Jurkat, Clone E6-1 (cell line): ENCODE data around the gene ADGRD1.

Experiments used
- DNase-seq: peaks from one replicate; pipeline ENCODE4 v3.0.0-alpha.2; 2011; ENCODE audit warnings: low read depth, low spot score
- H3K4me3 ChIP-seq: 2 replicates; pipeline ENCODE4 v1.5.1; 2011; ENCODE audit warnings: mild to moderate bottlenecking, low read length, control low read depth, moderate library complexity

The ADGRD1 gene

DNA sequence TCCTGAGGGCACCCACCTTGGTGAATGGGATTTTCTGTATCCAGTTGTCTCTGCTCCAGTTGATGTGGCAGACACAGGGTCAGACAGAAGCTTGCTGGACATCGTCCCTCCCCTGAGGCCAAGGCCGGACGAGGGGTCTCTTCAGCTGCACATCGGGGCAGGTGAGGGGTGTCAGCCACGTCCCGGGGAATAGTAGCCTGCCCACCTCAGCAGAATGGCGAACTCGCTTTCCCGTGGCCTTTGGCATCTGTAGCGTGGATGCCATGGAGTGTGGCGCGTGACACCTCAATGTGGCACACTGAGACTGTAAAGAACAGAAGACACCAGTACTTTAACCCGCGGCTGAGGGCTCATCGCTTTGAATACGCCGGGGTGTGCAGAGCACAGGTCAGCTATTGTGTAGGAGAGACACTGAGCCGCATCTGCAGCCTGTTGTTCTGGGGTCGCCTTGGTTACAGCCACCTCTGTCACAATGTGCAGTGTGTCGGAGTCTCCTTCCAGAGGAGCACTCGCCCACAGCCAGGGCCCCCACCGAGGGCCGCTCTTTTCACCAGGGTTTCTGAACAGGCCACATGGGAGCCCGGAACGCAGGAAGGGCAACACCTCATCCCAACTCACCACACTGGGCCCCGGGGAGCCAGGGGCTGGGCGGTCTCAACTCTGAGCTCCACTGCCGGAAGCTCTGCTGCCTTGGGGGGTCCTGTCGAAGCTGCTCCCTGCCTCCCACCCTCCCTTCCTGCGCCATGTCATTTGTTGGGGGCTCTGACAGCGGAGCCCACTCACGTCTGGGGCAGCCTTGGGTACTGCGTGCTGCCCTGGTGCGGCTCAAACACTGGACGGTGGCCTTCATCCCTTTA lies 77.0 kb downstream of the ADGRD1 start:
- no peak overlapping the region for H3K4me3 ChIP-seq

GRCh38 chr12:131032082-131032750 lies 78.5 kb downstream of the ADGRD1 start:
- DNase-seq, result no peak
- H3K4me3 ChIP-seq, result no peak overlapping the region

More for the DNA sequence above, 77.0 kb downstream of the ADGRD1 start:
- no peak for DNase-seq

GRCh38 chr12:131033486-131033885 lies 79.8 kb downstream of the ADGRD1 start:
- no peak overlapping the region for H3K4me3 ChIP-seq
- no peak for DNase-seq

GRCh38 chr12:131033886-131034482 lies 80.3 kb downstream of the ADGRD1 start:
- no peak overlapping the region for H3K4me3 ChIP-seq
- no peak for DNase-seq

- DNase-seq, result no peak
- no peak overlapping the region for H3K4me3 ChIP-seq
Measured at GRCh38 chr12:131034631-131035244, 81.0 kb downstream of the ADGRD1 start.

DNA sequence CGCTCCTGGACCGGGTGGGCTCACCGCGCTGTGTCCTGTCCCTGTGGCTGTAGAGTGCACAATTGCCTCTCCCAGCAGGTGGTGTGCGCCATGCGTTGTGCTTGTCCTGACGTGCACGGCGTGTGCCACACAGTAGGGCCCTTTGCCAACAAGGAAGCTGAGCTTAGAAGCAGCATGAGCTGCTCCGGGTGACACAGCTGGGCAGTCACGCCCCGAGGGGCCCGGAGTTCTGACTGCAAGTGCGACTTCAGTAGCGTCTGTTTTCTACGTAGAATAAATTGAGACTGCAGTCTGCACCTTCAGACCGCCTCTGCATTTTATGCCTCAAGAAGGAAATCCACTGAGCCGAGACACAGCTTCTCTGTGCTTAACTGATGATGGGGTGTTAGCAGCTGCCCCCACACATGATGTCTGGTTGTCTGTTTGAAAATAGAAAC lies 81.6 kb downstream of the ADGRD1 start:
- no peak overlapping the region for H3K4me3 ChIP-seq
- DNase-seq, result no peak

- no peak overlapping the region for H3K4me3 ChIP-seq
- DNase-seq, result no peak
Measured at GRCh38 chr12:131038159-131038558, 84.5 kb downstream of the ADGRD1 start.

DNA sequence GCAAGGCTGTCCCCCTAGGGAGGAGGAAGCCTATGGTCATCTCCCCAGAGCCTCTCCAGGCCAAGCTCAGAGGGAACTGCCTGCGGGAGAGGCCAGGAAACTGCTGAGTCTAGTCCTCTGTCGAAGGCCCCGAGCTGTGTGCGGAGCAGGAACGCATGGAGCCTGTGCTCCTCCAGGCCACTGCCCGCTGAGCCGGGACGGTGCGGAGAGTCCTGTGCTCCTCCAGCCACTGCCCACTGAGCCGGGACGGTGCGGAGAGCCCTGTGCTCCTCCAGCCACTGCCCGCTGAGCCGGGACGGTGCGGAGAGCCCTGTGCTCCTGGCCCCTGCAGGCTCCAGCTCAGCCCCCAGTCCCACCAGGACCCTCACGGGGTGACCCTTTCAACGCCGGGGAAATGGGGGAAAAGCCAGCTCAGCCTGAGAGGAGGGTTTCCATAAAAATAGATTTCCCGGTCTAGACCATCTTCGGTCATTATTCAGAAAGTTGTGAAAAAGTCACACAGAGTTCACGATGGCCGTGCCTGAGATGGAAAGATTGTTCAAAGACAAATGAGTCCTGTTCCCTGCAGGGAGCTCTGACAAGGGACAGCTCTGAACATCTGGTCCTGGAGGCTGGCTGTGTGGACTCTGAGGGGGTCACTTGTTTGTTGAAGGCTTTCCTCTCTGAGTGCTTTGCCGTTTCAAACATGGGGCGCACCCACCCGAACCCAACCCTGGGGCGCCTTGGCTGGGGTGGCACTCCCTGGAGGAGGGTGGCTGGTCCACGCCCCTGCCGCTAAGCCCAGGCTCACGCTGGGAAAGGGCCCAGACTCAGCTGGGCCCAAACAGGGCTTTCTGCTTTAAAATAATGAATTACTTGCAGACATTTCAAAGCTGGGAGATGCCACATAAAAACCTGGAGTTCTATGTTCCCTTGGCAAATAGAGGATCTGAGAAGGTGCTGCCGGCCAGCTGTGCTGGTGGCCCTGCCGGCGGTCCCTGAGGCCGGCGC lies 85.5 kb downstream of the ADGRD1 start:
- no peak for DNase-seq
- no peak overlapping the region for H3K4me3 ChIP-seq

- no peak for DNase-seq
Measured at GRCh38 chr12:131040491-131040890, 86.8 kb downstream of the ADGRD1 start.

DNA sequence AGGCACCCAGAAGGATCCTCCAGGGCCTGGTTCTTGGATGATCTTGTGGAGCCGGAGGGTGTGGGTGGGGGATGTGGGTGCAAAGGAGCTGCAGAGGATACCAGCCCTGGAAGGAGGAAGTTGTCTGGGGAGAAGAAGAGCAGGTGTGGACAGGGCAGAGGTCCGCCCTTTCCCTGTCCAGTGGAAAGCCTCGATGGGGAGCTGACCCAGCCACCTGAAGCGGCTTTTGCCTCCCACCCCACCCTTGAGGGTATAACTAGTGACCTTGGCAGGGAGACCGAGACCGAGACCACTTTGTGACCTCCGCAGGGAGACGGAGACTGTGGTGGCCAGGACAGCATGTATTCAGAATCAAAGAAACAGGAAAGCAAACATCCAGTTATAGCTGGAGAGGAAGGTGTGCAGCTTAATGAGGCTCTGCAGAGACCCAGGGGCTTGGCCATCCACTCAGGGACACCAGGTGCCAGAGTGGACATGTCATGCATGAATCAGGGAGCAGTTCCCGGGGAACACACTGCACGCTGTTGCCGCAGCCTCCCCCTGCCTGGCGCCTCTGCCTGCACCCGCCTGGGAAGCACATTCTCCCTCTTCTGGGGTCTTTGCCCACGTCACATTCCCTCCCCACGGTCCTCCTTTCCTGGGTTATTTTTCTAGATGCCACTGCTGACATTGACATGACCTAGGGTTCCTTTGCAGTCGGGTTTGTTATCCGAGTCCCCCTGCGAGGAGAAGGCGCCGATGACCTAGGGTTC lies 87.7 kb downstream of the ADGRD1 start:
- H3K4me3 ChIP-seq, result no peak overlapping the region
- DNase-seq, result no peak

More at GRCh38 chr12:131040491-131040890, 86.8 kb downstream of the ADGRD1 start:
- no peak overlapping the region for H3K4me3 ChIP-seq

- H3K4me3 ChIP-seq, result no peak overlapping the region
Measured at GRCh38 chr12:131041968-131042833, 88.5 kb downstream of the ADGRD1 start.

GRCh38 chr12:131042834-131043245 lies 89.1 kb downstream of the ADGRD1 start:
- no peak for DNase-seq
- H3K4me3 ChIP-seq, result no peak overlapping the region

More at GRCh38 chr12:131041968-131042833, 88.5 kb downstream of the ADGRD1 start:
- DNase-seq, result no peak

GRCh38 chr12:131043401-131043871 lies 89.7 kb downstream of the ADGRD1 start:
- no peak for DNase-seq
- H3K4me3 ChIP-seq, result no peak overlapping the region

GRCh38 chr12:131044136-131044535 lies 90.4 kb downstream of the ADGRD1 start:
- H3K4me3 ChIP-seq, result peak overlapping the region; percentile 36; the same call in 1 of the 2 replicates
- DNase-seq, result no peak

DNA sequence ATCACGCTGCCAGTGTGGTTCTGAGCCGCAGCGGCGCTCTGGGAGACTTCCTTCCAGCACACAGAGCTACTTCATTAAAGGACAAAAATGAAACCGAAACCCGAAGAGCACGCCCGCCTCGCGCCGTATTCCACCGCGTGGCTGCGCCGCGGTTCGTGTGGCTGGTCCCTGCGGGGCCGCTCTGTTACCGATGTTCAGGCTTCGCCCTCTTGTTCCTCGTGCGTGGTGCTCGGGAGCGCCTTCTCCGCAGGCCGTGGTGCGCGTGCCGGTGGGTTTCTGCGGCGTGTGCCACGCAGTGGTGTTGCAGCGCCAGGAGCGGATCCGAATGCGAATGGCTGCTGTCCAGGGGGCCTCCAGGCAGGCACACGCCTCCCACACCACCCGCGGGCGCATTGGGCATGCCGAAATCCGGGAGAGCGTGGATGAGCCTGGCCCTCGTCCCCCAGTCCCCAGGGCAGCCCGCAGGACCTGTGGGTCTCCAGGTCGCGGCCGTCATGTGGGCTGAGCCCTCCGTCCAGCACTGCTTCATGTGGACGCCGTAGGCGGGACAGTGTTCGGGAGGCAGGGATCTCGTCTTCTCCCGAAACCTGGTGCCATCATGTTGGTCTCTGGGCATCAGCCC lies 91.2 kb downstream of the ADGRD1 start:
- DNase-seq, result peak; percentile 71
- peak overlapping the region; percentile 36 for H3K4me3 ChIP-seq

- no peak for DNase-seq
- H3K4me3 ChIP-seq, result no peak overlapping the region
Measured at GRCh38 chr12:131045705-131046460, 92.2 kb downstream of the ADGRD1 start.
